HG02623 (cell line): Measurements from ENCODE around the gene ZNF804A.

Experiments
- ATAC-seq: cut with Tn5 transposase; IDR thresholded peaks from one replicate; pipeline ENCODE4 v1.9.1; 2021; ENCODE audit warnings: moderate library complexity; ENCODE audit not compliant: unreplicated experiment

ZNF804A gene

DNA sequence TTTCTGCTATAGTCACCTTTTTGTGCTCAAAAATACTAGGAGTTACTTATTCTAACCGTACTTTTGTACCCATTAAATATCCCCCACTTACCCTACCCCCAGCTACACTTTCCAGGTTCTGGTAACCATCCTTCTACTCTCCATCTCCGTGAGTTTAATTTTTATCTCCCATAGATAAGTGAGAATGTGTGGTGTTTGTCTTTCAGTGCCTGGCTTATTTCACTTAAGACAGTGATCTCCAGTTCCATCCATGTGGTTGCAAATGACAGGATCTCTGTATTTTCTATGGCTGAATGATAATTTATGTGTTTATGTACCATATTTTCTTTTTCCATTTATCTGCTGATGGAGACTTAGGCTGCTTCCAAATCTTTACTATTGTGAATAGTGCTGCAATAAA is 323.3 kb downstream of the ZNF804A start:
- no peak for ATAC-seq

DNA sequence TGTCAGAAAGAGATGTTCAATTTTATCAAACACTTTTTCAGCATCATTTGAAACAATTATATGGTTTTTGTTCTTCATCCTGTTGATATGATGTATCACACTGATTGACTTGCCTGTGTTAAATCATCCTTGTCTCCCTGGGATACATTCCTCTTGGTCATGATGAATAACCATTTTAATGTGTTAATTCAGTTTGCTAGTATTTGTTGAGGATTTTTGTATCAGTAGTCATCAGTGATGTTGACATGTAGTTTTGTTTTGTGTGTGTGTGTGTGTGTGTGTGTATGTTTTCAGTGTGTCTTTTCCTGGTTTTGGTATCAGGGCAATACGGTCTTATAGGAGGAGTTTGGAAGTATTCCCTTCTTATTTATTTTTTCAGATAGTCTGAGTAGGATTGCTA is 325.4 kb downstream of the ZNF804A start:
- no peak for ATAC-seq

DNA sequence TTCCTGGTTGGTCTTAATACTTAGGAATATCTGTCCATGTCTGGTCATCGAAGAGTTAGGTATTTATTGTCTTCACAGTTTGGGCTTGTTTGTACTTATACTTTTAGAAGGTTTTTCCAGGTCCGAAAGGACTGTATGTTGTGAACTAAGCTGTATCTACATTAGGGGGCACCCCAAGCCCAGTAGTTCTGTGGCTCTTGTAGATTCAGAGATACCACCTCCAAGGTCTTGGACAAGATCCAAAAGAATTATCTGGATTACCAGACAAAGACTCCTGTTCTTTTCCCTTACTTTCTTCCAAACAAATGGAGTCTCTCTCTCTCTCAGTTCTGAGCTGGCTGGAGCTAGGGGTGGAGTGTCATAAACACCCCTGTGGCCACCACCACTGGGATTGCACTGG is 328.7 kb downstream of the ZNF804A start:
- ATAC-seq, result no peak

DNA sequence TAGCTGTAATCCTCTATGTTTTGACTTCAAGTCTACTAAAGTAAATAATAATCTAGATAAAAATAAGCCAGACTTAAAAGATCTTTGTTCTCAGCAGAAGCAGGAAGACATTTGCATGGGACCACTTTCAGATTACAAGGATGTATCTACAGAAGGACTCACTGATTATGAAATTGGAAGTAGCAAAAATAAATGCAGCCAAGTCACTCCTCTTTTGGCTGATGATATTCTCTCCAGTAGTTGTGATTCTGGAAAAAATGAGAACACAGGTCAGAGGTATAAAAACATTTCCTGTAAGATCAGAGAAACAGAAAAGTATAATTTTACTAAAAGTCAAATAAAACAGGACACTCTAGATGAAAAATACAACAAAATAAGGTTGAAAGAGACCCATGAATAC is 338.4 kb downstream of the ZNF804A start:
- ATAC-seq, result no peak

DNA sequence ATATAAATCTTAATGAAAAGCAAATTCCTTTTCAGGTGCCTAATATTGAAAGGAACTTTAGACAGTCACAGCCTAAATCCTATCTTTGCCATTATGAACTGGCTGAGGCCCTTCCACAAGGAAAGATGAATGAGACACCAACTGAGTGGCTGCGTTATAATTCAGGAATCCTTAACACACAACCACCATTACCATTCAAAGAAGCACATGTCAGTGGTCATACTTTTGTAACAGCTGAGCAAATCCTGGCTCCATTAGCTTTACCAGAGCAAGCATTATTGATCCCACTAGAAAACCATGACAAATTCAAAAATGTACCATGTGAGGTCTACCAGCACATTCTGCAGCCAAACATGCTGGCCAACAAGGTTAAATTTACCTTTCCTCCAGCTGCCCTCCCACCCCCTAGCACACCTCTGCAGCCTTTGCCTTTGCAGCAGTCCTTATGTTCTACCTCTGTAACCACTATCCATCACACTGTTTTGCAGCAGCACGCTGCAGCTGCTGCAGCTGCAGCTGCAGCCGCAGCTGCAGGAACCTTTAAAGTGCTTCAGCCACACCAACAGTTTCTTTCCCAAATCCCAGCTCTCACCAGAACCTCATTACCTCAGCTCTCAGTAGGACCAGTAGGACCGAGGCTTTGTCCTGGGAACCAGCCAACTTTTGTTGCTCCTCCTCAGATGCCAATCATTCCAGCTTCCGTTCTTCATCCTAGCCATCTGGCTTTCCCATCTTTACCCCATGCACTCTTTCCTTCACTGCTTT is 340.1 kb downstream of the ZNF804A start:
- ATAC-seq, result no peak

DNA sequence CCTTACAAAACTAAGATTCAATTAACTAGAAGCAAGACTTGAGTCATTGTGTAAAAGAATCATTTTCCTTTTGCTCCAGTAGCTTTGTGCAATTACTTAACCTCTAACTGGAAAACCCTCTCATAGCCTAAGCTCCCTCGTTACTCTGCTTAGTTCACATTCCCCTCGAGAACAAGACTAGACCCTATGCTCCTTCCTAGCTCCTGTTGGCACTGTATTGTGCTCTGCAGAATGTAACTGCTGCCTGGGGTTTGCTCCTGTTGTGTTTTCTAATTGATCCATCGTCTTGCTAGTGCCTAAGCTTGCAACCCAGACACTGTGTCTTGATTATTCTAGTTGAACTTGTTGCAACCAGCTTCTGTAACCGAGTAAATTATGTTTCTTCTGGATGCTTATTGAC is 347.0 kb downstream of the ZNF804A start:
- no peak for ATAC-seq

DNA sequence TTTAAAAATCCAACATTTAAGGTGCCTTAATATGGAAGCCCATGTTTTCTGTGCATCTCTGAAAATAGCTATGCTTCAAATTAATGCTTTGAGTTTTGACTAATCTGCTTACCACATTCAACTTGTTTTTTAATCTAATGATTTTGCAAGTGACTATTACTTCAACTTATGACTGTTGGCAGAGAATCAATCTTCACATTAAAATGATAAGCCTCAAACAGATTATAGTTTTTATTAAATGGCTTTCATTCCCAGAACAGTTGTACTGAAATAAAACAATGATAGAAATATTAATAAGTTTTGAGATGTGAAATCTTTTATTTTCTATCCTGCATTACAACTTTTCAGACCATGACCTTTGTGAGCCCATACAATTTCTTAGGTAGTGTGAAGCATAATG is 347.5 kb downstream of the ZNF804A start:
- no peak for ATAC-seq

DNA sequence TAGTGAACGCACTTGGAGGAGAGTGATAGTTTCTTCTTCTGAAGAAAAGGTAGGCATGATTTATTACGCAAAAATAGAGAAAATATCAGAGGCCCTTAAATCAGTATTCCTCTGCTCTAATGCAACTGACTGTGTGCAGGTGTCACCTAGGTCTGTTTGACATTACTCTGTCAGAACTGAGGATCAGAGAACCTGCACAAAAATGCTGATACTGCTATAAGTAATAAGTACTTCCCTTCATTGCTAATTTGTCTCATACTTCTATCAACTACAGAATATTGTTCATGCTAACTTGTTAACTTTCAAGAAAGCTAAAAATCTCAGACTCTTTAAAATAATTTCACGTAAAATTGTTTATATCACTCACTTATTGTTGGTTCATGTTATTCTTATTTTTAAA is 358.5 kb downstream of the ZNF804A start:
- ATAC-seq, result no peak

DNA sequence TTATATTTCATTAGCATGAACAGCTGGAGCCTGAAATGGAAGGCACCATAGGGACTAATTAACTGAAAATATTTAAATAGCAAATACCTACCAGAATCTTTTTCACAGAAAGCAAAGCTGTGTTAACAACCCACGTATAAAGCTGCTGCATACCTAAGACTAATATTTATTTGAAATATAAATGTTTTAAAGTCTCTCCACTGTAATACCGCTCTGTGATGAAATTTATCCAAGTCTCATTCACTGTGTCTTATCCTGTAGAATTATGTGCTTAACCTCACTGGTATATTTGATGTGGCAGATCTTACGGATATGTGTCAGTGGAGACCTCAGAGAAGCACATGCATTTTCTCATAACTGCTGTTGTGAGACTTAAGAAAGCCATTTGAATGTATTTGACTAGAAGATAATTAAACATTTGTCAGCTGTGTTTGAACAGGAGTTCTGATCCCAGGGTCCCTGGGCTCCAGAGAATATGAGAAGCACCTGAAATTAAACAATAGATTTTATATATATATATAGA is 373.3 kb downstream of the ZNF804A start:
- ATAC-seq, result no peak
